OCI-LY3 (cell line): Measurements from ENCODE around the gene HRAS.

Experiments used
- H2AFZ ChIP-seq: fragments of 200-600, 300-600 bp; shearing (Covaris generic); 2 replicates; pipeline ENCODE4 v1.6.0; 2014; ENCODE audit warnings: antibody characterized with exemption, low read depth, low read length
- H3K27ac ChIP-seq: fragments of 200-600, 300-600 bp; sonication (generic); 2 replicates; pipeline ENCODE4 v1.5.1; 2014; ENCODE audit warnings: mild to moderate bottlenecking, low read length, moderate library complexity, mixed read lengths
- H3K27me3 ChIP-seq: fragments of 200-600, 300-600 bp; sonication (generic); 2 replicates; pipeline ENCODE4 v1.6.1; 2014; ENCODE audit warnings: low read depth, low read length, mixed read lengths
- H3K36me3 ChIP-seq: fragments of 200-600, 300-600 bp; sonication (generic); replicated peaks from 2 replicates; pipeline ENCODE3; 2014; ENCODE audit warnings: low read depth, low read length, mixed read lengths
- H3K4me1 ChIP-seq: fragments of 300-600, 200-600 bp; sonication (generic); 2 replicates; pipeline ENCODE4 v1.6.1; 2014; ENCODE audit warnings: low read length, mixed read lengths
- H3K4me2 ChIP-seq: fragments of 200-600, 300-600 bp; sonication (generic); 2 replicates; pipeline ENCODE4 v1.6.1; 2014; ENCODE audit warnings: low read length, mixed read lengths
- H3K4me3 ChIP-seq: fragments of 300-600, 200-600 bp; sonication (generic); 2 replicates; pipeline ENCODE4 v1.5.1; 2014; ENCODE audit warnings: antibody characterized with exemption, mild to moderate bottlenecking, low read length, moderate library complexity
- H3K79me2 ChIP-seq: fragments of 300-600, 200-600 bp; shearing (Covaris generic); 2 replicates; pipeline ENCODE4 v1.6.1; 2014; ENCODE audit warnings: mild to moderate bottlenecking, low read length, mixed read lengths
- H3K9ac ChIP-seq: fragments of 300-600, 200-600 bp; shearing (Covaris generic); 2 replicates; pipeline ENCODE4 v1.6.0; 2014; ENCODE audit warnings: mild to moderate bottlenecking, low read length, moderate library complexity
- H3K9me3 ChIP-seq: fragments of 200-600, 300-600 bp; shearing (Covaris generic); 2 replicates; pipeline ENCODE4 v1.6.1; 2014; ENCODE audit warnings: low read length, mixed read lengths; ENCODE audit not compliant: insufficient read depth
- H4K20me1 ChIP-seq: fragments of 200-600, 300-600 bp; sonication (generic); 2 replicates; pipeline ENCODE4 v1.6.1; 2016; ENCODE audit warnings: low read length, mixed read lengths; ENCODE audit not compliant: insufficient read depth
- EZH2phosphoT487 ChIP-seq: fragments of 200-600 bp; shearing (Covaris generic); IDR thresholded peaks from 2 replicates; pipeline ENCODE4 v1.6.1; 2018; ENCODE audit warnings: antibody characterized with exemption, mixed run types, low read depth
- TF ChIP-seq, protein P1 (sequence below): fragments of 200-600, 300-600 bp; sonication (generic); IDR thresholded peaks from 2 replicates; pipeline ENCODE4 v1.5.1; 2014; ENCODE audit warnings: antibody characterized with exemption, low read length, low read depth

The HRAS gene

GRCh38 chr11:537622-538430 is 2.5 kb upstream of the HRAS start:
- Histone ChIP-seq H3K9ac (peak overlapping the region; percentile 62), H3K27ac (0 out of 2 replicates have a peak overlapping the region, but pooled peaks have one; percentile 10), H2AFZ (no peak overlapping the region), H3K36me3 (no peaks in the 10 kb centered on the region), H3K79me2 (peaks cover 12% of the 10 kb centered on the region), H3K4me1 (peaks cover 20% of the 10 kb centered on the region; the same call in 1 of the 2 replicates), H3K27me3 (no peaks in the 10 kb centered on the region), H3K9me3 (no peaks in the 10 kb centered on the region), H3K4me2 (peak overlapping the region; percentile 92), H3K4me3 (peak overlapping the region; percentile 87), H4K20me1 (peaks cover 10% of the 10 kb centered on the region)
- TF ChIP-seq, protein P1, sequence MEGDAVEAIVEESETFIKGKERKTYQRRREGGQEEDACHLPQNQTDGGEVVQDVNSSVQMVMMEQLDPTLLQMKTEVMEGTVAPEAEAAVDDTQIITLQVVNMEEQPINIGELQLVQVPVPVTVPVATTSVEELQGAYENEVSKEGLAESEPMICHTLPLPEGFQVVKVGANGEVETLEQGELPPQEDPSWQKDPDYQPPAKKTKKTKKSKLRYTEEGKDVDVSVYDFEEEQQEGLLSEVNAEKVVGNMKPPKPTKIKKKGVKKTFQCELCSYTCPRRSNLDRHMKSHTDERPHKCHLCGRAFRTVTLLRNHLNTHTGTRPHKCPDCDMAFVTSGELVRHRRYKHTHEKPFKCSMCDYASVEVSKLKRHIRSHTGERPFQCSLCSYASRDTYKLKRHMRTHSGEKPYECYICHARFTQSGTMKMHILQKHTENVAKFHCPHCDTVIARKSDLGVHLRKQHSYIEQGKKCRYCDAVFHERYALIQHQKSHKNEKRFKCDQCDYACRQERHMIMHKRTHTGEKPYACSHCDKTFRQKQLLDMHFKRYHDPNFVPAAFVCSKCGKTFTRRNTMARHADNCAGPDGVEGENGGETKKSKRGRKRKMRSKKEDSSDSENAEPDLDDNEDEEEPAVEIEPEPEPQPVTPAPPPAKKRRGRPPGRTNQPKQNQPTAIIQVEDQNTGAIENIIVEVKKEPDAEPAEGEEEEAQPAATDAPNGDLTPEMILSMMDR: no peak
- TF ChIP-seq EZH2phosphoT487: no peak

DNA sequence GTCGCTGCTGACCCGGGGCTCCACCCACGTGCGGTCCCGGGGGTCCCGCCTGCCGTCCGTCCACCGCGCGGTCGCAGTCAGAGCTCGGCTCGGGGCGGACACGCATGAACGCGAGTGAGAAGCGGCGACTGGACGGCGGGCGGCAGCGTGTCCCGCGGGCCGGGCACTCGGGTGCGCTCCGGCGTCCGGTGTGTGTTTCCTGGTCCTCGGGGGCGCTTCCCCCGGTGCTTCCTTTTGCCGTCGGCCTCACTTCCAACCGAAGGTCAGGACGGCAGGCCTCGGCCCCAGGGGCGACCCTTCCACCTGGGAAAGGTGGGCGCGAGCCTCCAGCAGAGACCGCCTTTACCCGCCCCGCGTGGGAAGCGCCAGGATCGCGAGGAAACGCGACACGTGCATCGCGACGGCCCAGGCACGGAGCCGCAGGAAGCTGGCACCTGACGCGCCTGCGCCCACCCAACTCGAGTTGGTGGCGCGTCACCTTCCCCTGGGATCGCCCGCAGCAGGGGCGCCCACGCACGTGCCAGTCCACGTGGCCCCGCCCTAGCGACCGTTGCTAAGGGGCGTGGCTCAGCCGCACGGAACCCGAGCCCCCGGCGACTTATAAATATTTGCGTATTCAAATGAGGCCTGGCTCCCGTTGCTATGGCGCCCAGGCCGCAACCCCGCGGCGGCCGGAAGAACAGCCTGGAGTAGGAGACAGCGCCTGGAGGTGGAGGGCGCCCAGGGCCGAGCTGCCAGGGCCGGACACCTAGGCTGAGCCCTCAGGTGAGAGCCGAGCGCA is 1.7 kb upstream of the HRAS start, which contains the start of gene LRRC56:
Gene LRRC56, plus strand, starts transcription at position 687 of the 781 bp plus-strand sequence. CDS start 3,158 bp downstream, outside the sequence.
- H3K4me3 ChIP-seq: peak within 1 kb of the TSS; percentile 87
- peak within 1 kb of the TSS; percentile 81 for H3K9ac ChIP-seq
- TF ChIP-seq, protein P1: no peak
- TF ChIP-seq EZH2phosphoT487: no peak
- H3K79me2 ChIP-seq: peaks cover 12% of the 10 kb centered on the region
- H4K20me1 ChIP-seq: peaks cover 10% of the 10 kb centered on the region
- no peaks in the 10 kb centered on the region for H3K36me3 ChIP-seq
- H3K4me1 ChIP-seq: peaks cover 20% of the 10 kb centered on the region; the same call in 1 of the 2 replicates
- H3K9me3 ChIP-seq: no peaks in the 10 kb centered on the region
- peak within 1 kb of the TSS; percentile 92 for H3K4me2 ChIP-seq
- peak within 1 kb of the TSS; percentile 81 for H3K27ac ChIP-seq
- H2AFZ ChIP-seq: peak within 1 kb of the TSS; percentile 61; the same call in 1 of the 2 replicates
- H3K27me3 ChIP-seq: no peaks in the 10 kb centered on the region

DNA sequence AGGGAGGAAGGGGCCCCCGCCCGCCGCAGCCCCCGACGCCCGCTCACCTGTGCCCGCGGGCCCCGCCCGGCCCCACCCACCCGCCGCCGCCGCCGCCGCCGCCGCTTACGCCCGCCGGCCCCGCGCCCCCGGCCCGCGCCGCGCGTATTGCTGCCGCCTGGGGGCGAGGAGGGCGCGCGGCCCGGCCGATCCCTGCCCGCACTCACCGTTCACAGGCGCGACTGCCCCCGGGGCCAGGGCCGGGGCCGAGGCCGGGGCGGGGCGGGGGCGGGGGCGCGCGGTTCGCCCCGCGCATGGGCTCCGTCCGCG is 212 bp downstream of the HRAS start:
- H3K4me3 ChIP-seq: peak overlapping the region; percentile 84
- no peaks in the 10 kb centered on the region for H3K27me3 ChIP-seq
- H3K36me3 ChIP-seq: no peaks in the 10 kb centered on the region
- no peak overlapping the region for H2AFZ ChIP-seq
- no peaks in the 10 kb centered on the region for H3K9me3 ChIP-seq
- H3K27ac ChIP-seq: 0 out of 2 replicates have a peak overlapping the region, but pooled peaks have one; percentile 35
- H3K9ac ChIP-seq: peak overlapping the region; percentile 83
- peaks cover 20% of the 10 kb centered on the region; the same call in 1 of the 2 replicates for H3K4me1 ChIP-seq
- H3K4me2 ChIP-seq: peak overlapping the region; percentile 74
- peaks cover 12% of the 10 kb centered on the region for H3K79me2 ChIP-seq
- TF ChIP-seq, protein P1: no peak
- TF ChIP-seq EZH2phosphoT487: no peak
- H4K20me1 ChIP-seq: peaks cover 10% of the 10 kb centered on the region
